Activated naive CD4-positive, alpha-beta T cell treated with anti-CD3 and anti-CD28 coated beads, Interleukin-2, amount 50 U/mL, for 24 hours (primary cell): Measurements from ENCODE around the gene MIB1.
"Not testable (repeated sequence)": the region's sequence is repeated elsewhere in the genome, so short reads cannot be mapped to it uniquely, and the experiment has no call there.

ENCODE experiments used
- H3K27ac Mint-ChIP-seq: one replicate; pipeline ENCODE4 v1.8.0; 2021; ENCODE audit warnings: mild to moderate bottlenecking, mixed read lengths
- H3K27me3 Mint-ChIP-seq: one replicate; pipeline ENCODE4 v1.8.0; 2021; ENCODE audit warnings: mixed read lengths
- H3K36me3 Mint-ChIP-seq: one replicate; pipeline ENCODE4 v1.8.0; 2021; ENCODE audit warnings: mixed read lengths
- H3K4me1 Mint-ChIP-seq: one replicate; pipeline ENCODE4 v1.8.0; 2021; ENCODE audit warnings: mixed read lengths
- H3K4me3 Mint-ChIP-seq: one replicate; pipeline ENCODE4 v1.8.0; 2021; ENCODE audit warnings: mild to moderate bottlenecking, mixed read lengths
- H3K9me3 Mint-ChIP-seq: one replicate; pipeline ENCODE4 v1.8.0; 2021; ENCODE audit warnings: mixed read lengths

MIB1 gene

GRCh38 chr18:21736926-21737325, 3.7 kb upstream of the MIB1 start:
- H3K4me3 Mint-ChIP-seq, H3K36me3 Mint-ChIP-seq, H3K27me3 Mint-ChIP-seq, H3K9me3 Mint-ChIP-seq, H3K27ac Mint-ChIP-seq: not testable (repeated sequence)
- H3K4me1 Mint-ChIP-seq = peaks cover 13% of the 10 kb centered on the region

DNA sequence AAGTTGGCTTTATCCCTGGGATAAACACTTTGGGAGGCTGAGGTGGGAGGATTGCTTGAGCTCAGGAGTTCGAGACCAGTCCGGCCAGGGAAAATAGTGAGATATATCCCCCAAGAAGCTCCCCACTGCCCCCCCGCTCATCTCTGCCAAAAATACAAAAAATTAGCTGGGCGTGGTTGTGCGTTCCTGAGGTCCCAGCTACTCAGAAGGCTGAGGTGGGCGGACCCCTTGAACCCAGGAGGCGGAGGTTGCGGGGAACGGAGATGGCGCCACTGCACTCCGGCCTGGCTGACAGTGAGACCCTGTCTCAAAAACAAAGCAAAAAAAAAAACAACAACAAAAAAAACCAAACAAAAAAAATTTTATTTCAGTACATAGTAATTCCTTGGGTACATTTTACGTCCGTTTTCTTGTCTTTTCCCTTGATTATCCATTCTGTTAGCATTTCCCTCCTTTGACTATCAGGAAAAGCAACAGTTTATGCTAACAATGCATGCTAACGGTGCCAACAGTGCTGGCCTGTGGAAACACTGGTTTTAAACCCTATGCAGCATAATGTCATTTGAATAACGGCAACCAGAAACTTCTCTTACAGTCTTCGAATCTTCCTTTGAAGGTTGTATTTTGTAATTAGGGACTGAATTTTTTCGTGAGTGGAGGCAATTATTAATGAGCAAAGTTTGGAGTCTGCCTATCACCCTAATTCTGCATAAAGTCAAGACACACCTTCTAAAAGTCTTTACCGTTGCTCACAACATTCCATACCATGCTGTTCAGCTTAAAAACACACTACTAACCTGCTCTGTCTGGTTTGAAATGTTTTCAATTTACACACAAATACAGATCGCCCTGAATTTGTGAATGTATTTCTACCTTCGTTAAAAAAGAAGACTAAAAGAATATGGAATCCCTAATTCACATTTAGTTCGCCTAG, 721 bp upstream of the MIB1 start:
- H3K4me1 Mint-ChIP-seq = peaks cover 38% of the 10 kb centered on the region
- no peaks in the 10 kb centered on the region for H3K27me3 Mint-ChIP-seq
- H3K9me3 Mint-ChIP-seq = no peaks in the 10 kb centered on the region
- H3K27ac Mint-ChIP-seq = peak overlapping the region; percentile 98
- H3K36me3 Mint-ChIP-seq = peaks cover 2% of the 10 kb centered on the region
- peak overlapping the region; percentile 97 for H3K4me3 Mint-ChIP-seq

- Mint-ChIP-seq H3K36me3 (peaks cover 2% of the 10 kb centered on the region), H3K4me3 (peak overlapping the region; percentile 82), H3K4me1 (peaks cover 43% of the 10 kb centered on the region), H3K27ac (no peak overlapping the region), H3K27me3 (no peaks in the 10 kb centered on the region), H3K9me3 (no peaks in the 10 kb centered on the region)
These were observed 645 bp downstream of the MIB1 start for GRCh38 chr18:21741312-21741561.

- no peaks in the 10 kb centered on the region for H3K36me3 Mint-ChIP-seq
- peak overlapping the region; percentile 41 for H3K27ac Mint-ChIP-seq
- peaks cover 47% of the 10 kb centered on the region for H3K4me1 Mint-ChIP-seq
- H3K27me3 Mint-ChIP-seq = no peaks in the 10 kb centered on the region
- H3K9me3 Mint-ChIP-seq = no peaks in the 10 kb centered on the region
- peak overlapping the region; percentile 82 for H3K4me3 Mint-ChIP-seq
These were observed 1.1 kb downstream of the MIB1 start for GRCh38 chr18:21741562-21742314.

- Mint-ChIP-seq H3K27me3 (no peaks in the 10 kb centered on the region), H3K27ac (peak overlapping the region; percentile 65), H3K36me3 (no peaks in the 10 kb centered on the region), H3K9me3 (no peaks in the 10 kb centered on the region), H3K4me3 (peak overlapping the region; percentile 82), H3K4me1 (peaks cover 51% of the 10 kb centered on the region)
These were observed 1.7 kb downstream of the MIB1 start for GRCh38 chr18:21742315-21742687.

DNA sequence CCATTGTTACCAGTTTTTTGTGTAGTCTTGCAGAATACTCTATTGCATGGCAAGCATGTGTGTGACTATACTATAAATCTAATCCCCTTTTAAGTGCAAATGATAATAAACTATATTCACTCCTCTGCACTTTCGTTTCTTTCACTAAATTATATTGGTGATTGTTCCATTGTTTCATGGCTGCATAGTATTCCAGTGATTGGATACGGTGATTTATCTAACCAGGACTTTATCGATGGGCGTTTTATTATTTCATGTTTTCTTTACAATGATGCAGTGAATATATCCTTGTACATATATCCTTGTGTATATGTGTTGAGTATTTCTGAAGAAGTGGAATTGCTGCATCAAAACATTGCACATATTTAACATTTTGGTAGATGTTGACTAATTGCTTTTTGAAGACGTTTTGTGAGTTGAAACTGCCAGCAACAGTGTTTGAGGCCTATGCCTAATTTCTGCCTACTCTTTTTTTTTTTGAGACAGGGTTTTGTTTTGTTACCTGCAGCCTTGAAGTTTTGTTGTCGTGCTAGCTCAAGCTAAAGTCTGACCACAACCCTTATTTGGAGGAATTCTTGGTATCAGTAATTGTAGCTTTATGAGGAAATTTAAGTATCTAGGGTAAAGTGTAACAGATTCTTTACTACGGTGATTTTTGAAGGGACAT, 2.7 kb downstream of the MIB1 start:
- Mint-ChIP-seq H3K4me1 (peaks cover 61% of the 10 kb centered on the region), H3K9me3 (no peaks in the 10 kb centered on the region), H3K36me3 (no peaks in the 10 kb centered on the region), H3K4me3 (peak overlapping the region; percentile 45), H3K27ac (peak overlapping the region; percentile 23), H3K27me3 (no peaks in the 10 kb centered on the region)

- Mint-ChIP-seq H3K36me3 (no peaks in the 10 kb centered on the region), H3K9me3 (no peaks in the 10 kb centered on the region), H3K4me1 (peaks cover 64% of the 10 kb centered on the region), H3K27ac (no peak overlapping the region), H3K27me3 (no peaks in the 10 kb centered on the region), H3K4me3 (no peak overlapping the region)
These were observed 4.6 kb downstream of the MIB1 start for GRCh38 chr18:21745231-21745630.

GRCh38 chr18:21747268-21747667, 6.7 kb downstream of the MIB1 start:
- no peaks in the 10 kb centered on the region for H3K27me3 Mint-ChIP-seq
- no peak overlapping the region for H3K4me3 Mint-ChIP-seq
- H3K36me3 Mint-ChIP-seq = peaks cover 2% of the 10 kb centered on the region
- H3K27ac Mint-ChIP-seq = no peak overlapping the region
- no peaks in the 10 kb centered on the region for H3K9me3 Mint-ChIP-seq
- H3K4me1 Mint-ChIP-seq = peaks cover 61% of the 10 kb centered on the region

GRCh38 chr18:21747764-21748693, 7.4 kb downstream of the MIB1 start:
- Mint-ChIP-seq H3K27ac (peak overlapping the region; percentile 47), H3K27me3 (no peaks in the 10 kb centered on the region), H3K4me3 (no peak overlapping the region), H3K9me3 (no peaks in the 10 kb centered on the region), H3K36me3 (peaks cover 2% of the 10 kb centered on the region), H3K4me1 (peaks cover 54% of the 10 kb centered on the region)

GRCh38 chr18:21757833-21758232, 17.2 kb downstream of the MIB1 start:
- Mint-ChIP-seq H3K27ac (no peak overlapping the region), H3K9me3 (no peaks in the 10 kb centered on the region), H3K4me1 (peaks cover 26% of the 10 kb centered on the region), H3K4me3 (no peak overlapping the region), H3K36me3 (peaks cover 2% of the 10 kb centered on the region), H3K27me3 (no peaks in the 10 kb centered on the region)

DNA sequence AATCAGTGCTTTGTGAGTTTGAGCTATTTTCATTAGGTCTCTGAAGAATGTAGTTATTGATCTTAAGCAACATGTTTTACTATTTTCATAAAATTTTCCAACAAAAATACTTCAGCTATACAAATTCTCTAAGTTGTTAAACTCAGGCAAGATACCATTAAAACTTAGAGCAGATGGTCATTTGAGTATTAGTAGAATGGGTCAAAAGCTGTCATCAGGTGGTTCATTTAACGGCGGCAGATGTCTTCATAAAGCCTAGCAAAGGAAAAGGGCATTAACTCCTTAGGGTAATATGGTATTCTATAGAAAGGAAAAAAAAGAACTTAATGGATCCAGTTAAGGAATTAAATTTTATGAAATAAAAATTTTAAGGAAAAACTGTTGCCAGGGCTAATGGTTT, 19.2 kb downstream of the MIB1 start:
- Mint-ChIP-seq H3K4me3 (no peak overlapping the region), H3K9me3 (no peaks in the 10 kb centered on the region), H3K27ac (no peak overlapping the region), H3K4me1 (peaks cover 24% of the 10 kb centered on the region), H3K36me3 (no peaks in the 10 kb centered on the region), H3K27me3 (no peaks in the 10 kb centered on the region)

DNA sequence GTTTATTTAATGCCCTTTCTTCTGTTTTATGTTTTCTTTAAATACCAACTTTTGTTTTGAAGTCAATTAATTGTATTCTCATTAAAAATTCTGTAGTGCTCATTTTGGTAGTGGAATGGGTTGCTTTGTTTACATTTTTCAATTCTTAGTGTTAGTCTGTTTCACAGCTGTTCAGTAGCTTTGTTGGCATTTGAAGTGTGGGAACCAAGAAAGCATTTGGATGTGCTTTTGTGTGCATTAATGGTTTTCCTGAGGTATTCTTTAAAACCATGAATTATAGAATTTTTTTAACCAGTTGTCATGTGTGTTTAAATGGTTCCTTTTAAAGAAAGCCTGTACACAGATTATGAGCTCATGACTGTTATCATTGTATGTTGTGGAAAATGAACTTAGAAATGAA, 19.7 kb downstream of the MIB1 start:
- Mint-ChIP-seq H3K9me3 (no peaks in the 10 kb centered on the region), H3K27ac (no peak overlapping the region), H3K27me3 (no peaks in the 10 kb centered on the region), H3K4me1 (peaks cover 22% of the 10 kb centered on the region), H3K4me3 (no peak overlapping the region), H3K36me3 (peaks cover 2% of the 10 kb centered on the region)

GRCh38 chr18:21761471-21762115, 21.0 kb downstream of the MIB1 start:
- peaks cover 22% of the 10 kb centered on the region for H3K4me1 Mint-ChIP-seq
- H3K36me3 Mint-ChIP-seq = peaks cover 11% of the 10 kb centered on the region
- no peaks in the 10 kb centered on the region for H3K9me3 Mint-ChIP-seq
- no peak overlapping the region for H3K4me3 Mint-ChIP-seq
- H3K27me3 Mint-ChIP-seq = no peaks in the 10 kb centered on the region
- H3K27ac Mint-ChIP-seq = no peak overlapping the region

GRCh38 chr18:21762181-21762772, 21.7 kb downstream of the MIB1 start:
- no peaks in the 10 kb centered on the region for H3K9me3 Mint-ChIP-seq
- H3K36me3 Mint-ChIP-seq = peaks cover 11% of the 10 kb centered on the region
- no peaks in the 10 kb centered on the region for H3K27me3 Mint-ChIP-seq
- H3K27ac Mint-ChIP-seq = no peak overlapping the region
- H3K4me1 Mint-ChIP-seq = peaks cover 22% of the 10 kb centered on the region
- H3K4me3 Mint-ChIP-seq = no peak overlapping the region
